GM12878 (cell line): ENCODE results near the gene TGFB1. TPM values are rescaled to one million over a fixed set of nuclear protein-coding genes. Genes with fewer than 3 reads are reported as not detected.

Experiments
- CHD1 ChIP-seq: IDR thresholded peaks from 2 replicates; pipeline ENCODE4 v1.6.1; 2012; ENCODE audit warnings: low read depth, low read length, improper control_type of control experiment
- CUX1 ChIP-seq: IDR thresholded peaks from 2 replicates; pipeline ENCODE4 v1.6.1; 2012; ENCODE audit warnings: improper control_type of control experiment, low read depth, low read length; ENCODE audit not compliant: insufficient replicate concordance
- EZH2 ChIP-seq: IDR thresholded peaks from 2 replicates; pipeline ENCODE4 v1.6.1; 2012; ENCODE audit warnings: low read depth, mild to moderate bottlenecking, control low read depth, inconsistent platforms, low read length, borderline replicate concordance; ENCODE audit not compliant: control insufficient read depth
- MEF2A ChIP-seq: IDR thresholded peaks from 2 replicates; pipeline ENCODE4 v1.6.1; 2011; ENCODE audit warnings: low read depth, mild to moderate bottlenecking, low read length, moderate library complexity; ENCODE audit not compliant: insufficient read depth
- NR2C1 ChIP-seq: fragments of 450-650 bp; IDR thresholded peaks from 2 replicates; pipeline ENCODE4 v1.6.1; 2017; ENCODE audit warnings: antibody characterized with exemption, mild to moderate bottlenecking, moderate library complexity
- POU2F2 ChIP-seq: IDR thresholded peaks from 3 replicates; pipeline ENCODE4 v1.6.1; 2011; ENCODE audit warnings: low read depth, mild to moderate bottlenecking, low read length, borderline replicate concordance
- TCF3 ChIP-seq: IDR thresholded peaks from 2 replicates; pipeline ENCODE4 v1.6.1; 2012; ENCODE audit warnings: low read depth, mild to moderate bottlenecking, low read length, borderline replicate concordance; ENCODE audit not compliant: insufficient read depth
- polyA plus RNA-seq, 11 experiments: library from polyadenylated mRNA; depleted of rRNA in 4 of 11; unstranded in 6 of 11; stranded (reverse) in 5 of 11; fragments of >200 nt; fragmentation: Nextera tagmentation in 4 of 11; fragmentation: Illumina TruSeq in 1 of 11; extraction: Ambion mirVana in 4 of 11; extraction: Trizol in 1 of 11; gene quantifications; 1 replicate in 1 of 11; 2 replicates in 10 of 11; pipeline versions ENCODE4 v1.2.1 to v1.2.3, GENCODE V29; 2011 to 2016; ENCODE audit warnings: inconsistent platforms in 2 of 11, missing spikeins in 2 of 11, low read depth in 1 of 11
- total RNA-seq, 4 experiments: library from RNA; depleted of rRNA in 3 of 4; stranded (reverse); fragments of >200 nt in 3 of 4; fragmentation: Illumina TruSeq in 1 of 4; extraction: Trizol in 1 of 4; gene quantifications; 2 replicates each; pipeline versions ENCODE4 v1.2.1 to v1.2.3, GENCODE V29; 2013 to 2021
- TF ChIP-seq, protein P1 (sequence below): fragments of 150-350 bp; IDR thresholded peaks from 2 replicates; pipeline ENCODE4 v1.6.1; 2014; ENCODE audit warnings: mild to moderate bottlenecking, low read depth, low read length

Gene TGFB1
- total and polyA plus RNA-seq, 10 of the 15 experiments (the other 5 are each of a cell fraction or from before 2014, with no cell fraction given) = 0.23 to 120 (median 10.9) TPM

DNA sequence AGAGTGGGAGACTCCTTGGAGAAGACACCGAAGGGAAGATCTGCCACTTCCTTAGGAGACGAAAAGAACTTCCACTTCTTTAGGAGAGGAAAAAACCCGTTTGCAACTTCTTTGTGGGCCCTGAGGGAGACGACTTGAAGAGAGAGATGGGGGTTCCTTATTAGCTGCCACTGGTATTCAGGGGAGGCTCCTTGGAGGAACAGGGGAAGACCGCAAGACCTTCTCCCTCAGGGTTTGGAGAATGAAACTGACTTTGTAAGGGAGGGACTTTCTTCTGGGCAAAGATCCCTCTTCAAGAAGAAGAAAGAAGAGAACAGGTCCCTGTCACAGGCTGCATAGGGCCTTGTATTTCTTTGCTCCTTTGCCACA lies 44.3 kb upstream of the TGFB1 start (continued):
- TF ChIP-seq CUX1 = no peak
- TF ChIP-seq EZH2 = no peak
- no peak for TF ChIP-seq CHD1
- no peak for TF ChIP-seq NR2C1
- TF ChIP-seq, protein P1, sequence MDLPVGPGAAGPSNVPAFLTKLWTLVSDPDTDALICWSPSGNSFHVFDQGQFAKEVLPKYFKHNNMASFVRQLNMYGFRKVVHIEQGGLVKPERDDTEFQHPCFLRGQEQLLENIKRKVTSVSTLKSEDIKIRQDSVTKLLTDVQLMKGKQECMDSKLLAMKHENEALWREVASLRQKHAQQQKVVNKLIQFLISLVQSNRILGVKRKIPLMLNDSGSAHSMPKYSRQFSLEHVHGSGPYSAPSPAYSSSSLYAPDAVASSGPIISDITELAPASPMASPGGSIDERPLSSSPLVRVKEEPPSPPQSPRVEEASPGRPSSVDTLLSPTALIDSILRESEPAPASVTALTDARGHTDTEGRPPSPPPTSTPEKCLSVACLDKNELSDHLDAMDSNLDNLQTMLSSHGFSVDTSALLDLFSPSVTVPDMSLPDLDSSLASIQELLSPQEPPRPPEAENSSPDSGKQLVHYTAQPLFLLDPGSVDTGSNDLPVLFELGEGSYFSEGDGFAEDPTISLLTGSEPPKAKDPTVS = no peak
- TF ChIP-seq MEF2A = no peak
- no peak for TF ChIP-seq TCF3
- TF ChIP-seq POU2F2 = no peak
- TF ChIP-seq, all 136 proteins: peak for 0
